CD4-positive, alpha-beta T cell treated with Interleukin-6 for 4 hours (primary cell): ENCODE data around the gene ASIC2.

Source experiments
- DNase-seq: peaks from one replicate; pipeline ENCODE4 v3.0.0-alpha.2; 2020; ENCODE audit warnings: mixed read lengths

ASIC2 gene

DNA sequence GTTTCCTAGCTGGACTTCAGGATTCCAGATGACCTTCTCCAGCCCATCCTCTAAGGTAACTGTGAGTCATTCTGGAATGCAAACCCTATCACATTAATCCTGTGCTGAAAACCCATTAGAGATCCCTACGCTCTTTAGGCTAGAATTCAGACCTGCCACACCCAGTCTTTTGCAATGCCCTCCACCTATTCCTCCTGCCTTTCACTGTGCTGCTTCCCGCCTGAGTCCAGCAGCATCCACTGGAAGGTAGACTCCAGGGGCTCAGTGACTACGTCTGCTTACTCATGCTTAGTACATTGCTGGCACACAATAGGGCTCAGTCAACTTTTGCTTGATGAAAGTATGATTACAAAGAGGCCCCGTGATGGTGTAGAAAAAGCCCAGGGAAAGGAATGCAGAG lies 180.3 kb downstream of the ASIC2 start:
- no peak for DNase-seq

DNA sequence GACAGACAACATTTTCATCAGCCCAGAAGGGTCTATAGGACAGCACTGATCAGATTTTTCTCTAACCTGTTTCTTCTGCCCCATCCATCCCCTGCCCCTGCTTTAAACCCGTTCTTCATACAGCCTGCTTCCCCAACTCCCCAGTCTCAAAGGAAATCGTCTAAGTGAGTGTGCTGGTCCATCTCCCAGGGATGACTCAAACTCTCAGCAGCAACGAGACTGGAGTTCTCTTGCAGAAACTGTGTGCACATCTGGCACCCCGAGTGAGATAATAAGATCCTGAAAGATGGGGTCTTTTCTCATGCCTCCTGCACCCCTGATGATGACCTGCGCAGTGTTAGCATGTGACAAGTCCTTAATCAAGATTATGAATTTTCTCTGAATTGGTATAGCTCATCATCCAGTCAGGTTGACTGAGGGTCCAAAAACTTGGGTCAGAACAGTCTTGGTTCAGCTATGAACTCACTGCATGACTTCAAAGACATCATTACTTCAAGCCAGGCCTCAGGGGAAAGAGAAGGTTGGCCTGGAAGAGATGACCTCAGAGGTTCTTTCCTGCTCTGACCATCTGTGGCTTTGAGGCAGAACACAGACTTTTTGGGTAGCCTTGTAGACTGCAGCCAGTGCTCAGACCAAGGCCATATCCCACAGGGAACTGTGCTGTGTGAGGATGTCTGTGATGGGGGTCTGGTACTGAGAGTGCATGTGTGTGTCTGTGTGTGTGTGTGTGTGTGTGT lies 183.6 kb downstream of the ASIC2 start:
- DNase-seq, result no peak

DNA sequence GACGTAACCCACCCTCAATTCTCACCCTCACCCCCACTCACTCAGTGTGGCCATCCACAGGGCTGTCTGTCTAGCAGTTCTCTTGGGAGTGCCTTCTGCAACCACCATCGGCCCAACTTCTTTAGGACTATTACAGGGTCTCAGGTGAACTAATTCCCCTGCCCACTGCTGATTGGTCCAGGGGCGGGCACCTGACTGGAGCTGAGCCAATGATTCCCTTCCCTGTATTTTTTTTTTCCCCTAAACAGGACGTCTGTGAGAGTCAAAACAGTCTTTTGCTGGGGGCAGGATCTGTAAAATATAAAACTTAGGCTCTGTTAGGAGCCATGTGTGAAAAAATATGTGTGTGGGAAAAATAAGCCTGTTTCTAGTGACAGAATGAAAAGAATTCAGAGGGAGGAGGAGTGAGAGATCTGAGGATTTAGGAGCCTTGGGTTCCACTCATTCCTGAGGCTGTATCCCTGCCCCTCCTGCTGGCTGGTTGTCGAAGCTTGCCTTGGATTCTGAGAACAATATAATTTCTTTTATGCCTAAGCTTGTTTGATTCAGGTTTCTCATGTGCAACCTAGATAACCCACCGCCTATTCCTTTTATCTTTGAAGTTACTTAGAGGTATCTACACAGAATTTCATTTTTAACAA lies 186.4 kb downstream of the ASIC2 start:
- DNase-seq, result no peak

DNA sequence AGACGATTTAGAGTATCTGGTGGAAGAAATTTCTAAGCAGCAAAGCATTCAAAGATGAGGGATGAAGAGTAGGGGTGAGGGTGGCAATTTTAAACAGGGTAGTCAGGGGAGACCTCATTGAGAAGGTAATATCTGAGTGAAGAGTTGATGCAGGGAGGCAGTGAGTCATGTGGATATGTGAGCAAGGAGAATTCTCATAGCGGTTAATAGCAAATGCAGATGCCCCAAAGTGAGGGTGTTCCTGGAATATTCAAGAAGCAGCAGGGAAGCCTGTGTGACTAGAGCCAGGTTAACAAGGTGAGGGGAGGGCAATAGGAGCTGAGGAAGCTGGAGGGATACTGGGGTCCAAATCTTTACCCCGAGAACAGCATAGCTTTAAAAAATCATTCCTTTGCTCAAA lies 187.2 kb downstream of the ASIC2 start:
- no peak for DNase-seq

DNA sequence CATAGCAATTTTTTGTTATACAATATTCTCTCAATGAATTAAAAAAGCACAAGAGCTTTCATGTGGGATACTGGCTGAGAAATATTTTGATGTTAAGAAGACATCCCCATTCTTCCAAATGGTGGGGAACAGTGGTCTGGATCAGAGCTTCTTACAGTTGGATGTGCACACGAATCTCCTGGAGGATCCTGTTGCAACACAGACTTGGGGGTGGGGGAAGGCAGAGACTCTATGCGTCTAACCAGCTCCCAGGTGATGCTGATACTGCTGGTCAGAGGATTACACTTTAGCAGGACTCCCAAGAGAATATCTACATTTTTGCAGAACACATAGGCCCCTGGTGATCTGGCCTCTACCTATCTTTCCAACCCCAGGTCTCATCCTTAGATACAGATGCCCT lies 193.2 kb downstream of the ASIC2 start:
- no peak for DNase-seq

DNA sequence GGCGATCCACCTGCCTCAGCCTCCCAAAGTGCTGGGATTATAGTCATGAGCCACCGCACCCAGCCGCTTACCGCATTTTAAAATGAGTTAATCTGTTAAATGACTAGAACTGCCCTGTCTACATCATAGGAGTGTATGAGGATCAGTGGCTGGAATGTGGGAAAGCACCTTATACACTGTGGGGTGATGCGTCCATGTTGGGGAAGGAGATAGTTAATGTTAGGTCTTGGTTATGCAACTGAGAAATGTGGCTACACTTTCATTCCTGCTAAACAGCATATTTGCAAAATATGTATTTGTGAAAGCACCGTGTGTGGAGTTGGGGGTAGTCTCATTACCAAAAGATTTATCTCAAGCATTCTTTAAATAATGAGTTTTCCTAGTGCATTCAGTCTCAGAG lies 193.8 kb downstream of the ASIC2 start:
- DNase-seq, result no peak

DNA sequence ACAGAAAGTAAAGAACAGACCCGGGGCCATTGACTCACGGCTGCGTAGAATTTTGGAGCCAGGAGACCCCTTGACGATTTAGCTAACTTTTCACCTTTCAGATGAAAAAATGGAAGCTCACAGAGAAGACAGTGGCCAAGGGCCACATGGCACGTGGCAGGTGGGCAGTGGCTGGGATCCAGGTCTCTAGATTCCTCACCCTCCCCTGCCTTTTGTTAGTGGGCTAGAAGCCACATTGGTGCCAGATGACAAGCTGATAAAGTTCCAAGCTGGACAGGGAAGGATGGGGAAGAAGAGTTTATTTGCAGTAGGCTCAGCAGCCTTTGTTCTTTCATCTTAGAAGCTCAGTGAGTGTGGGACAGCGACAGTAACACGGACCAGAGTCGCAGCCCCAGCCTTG lies 195.7 kb downstream of the ASIC2 start:
- DNase-seq, result no peak

DNA sequence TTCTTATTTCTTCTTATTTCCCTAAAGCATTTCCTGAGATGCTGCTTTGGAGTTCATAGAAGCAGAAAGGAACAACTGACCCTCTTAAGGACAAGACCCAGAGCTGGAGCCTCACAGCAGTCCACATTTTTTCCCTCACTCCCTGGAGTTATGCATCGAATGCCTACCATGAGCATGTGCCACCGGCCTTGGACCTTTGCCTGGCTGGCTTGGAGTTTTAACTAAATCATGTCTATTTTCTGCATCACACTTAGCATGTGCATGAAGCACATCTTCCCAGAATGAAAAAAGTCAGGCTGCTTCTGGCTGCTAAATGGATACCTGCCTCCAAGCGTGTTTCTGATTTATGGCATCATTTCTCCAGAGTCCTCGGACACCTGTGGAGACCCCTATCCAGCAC lies 196.9 kb downstream of the ASIC2 start:
- no peak for DNase-seq

DNA sequence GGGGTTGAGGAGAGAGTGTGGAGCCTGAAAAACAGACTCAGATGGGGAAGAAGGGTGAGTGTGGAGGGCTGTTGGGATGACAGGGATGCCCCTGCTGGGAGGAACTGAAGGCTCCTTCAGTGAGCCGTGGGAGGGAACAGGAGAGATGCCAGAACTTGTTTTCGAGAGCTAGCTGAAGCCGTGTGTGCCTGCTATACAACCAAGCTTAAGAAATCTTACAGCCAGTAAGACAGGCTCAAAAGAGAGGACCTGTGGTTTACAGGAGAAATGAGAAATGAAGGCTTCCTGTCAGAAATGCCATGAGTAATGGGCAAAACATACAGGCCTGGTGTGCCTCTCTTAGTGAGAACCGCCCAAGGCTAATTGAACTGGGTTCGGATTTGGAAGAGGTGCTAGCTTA lies 201.8 kb downstream of the ASIC2 start:
- no peak for DNase-seq

DNA sequence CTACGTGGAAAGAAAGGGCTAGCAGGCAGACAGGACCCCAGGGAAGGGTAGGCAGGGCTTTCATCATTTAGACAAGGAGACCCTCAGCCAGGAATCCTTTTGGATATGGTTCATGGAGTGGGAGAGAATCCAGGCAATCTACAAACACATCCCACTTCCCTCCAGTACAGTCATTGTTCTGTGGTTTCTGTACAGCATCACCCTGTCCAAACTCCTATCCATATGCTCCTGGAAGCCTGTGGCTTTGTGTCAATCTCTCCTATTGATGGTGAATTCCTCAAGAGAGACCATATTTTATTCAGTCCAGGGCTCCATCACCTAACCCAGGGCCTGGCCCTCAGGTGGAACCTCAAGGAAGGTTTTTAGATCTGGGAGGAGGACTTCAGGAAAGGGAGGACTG lies 202.3 kb downstream of the ASIC2 start:
- no peak for DNase-seq

DNA sequence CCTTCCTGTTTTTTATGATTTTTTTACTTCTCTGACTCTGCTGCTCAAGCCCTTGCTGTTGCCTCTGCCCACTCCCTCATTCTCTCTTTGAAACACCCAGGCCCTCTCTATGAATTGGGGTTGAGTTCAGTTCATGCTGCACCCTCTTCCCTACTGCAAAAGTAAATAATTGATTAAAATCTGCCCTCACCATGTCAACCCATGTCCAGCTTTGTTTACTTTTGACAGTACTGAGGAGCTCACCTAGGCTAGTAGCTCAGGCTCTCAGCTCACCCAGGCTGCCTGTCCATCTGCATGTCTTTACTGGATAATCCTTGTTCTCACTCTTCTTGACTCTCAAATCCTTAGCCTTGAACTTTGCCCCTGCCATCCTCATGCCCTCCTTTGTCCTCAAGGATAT lies 206.2 kb downstream of the ASIC2 start:
- no peak for DNase-seq

DNA sequence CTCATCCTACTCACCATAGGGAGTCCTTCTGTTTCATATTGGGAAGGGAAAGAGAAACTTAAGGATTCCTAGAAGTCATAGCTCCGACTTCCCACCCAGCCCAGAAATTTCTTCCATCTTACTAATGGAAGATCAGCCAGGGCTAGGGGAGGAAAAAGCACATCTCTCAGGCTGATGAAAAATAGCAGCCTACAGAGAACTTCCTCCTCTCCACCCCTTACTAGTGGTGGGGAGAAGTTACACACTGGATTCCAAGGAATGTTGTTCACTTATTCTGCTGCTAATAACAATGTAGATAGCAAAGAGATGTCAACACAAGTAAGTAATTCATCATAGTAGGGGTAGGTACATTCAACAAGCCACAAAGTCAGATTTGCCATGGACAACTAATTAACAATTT lies 207.1 kb downstream of the ASIC2 start:
- DNase-seq, result no peak

DNA sequence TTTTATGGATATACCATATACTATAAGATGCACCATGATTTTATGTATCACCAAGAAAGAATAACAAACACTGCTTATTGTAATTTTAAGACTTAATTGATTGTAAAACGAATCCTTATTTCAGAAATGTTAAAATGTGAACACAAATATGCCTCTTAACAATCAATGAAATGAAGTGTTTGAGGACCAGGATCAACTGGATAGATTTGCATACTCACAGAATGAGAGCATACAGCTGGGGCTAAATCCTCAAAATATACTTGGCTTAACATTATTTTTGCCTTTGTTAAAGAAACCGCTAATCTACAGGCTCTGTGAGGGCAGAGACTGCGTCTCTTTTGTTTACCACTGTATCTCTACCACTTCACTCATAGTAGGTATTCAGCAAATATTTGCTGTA lies 207.8 kb downstream of the ASIC2 start:
- no peak for DNase-seq

DNA sequence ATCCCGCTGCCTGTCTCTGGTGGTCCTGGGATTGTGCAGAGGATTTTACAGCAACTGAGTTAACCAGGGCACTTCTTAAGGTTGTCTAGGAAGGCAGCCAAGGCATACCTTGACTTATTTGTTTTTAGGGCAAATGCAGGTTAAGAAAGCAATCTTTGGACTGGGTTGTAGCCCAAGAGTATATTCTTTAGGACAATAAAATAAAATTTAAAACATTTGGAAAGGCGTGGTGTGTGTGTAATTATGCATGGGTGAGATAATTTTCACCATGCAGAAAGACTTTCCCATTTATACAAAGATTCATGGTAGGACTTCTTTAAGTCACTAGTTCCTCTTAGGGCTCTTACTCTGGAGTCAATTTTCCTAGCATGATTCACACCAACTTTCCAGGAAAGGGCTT lies 208.3 kb downstream of the ASIC2 start:
- DNase-seq, result no peak

DNA sequence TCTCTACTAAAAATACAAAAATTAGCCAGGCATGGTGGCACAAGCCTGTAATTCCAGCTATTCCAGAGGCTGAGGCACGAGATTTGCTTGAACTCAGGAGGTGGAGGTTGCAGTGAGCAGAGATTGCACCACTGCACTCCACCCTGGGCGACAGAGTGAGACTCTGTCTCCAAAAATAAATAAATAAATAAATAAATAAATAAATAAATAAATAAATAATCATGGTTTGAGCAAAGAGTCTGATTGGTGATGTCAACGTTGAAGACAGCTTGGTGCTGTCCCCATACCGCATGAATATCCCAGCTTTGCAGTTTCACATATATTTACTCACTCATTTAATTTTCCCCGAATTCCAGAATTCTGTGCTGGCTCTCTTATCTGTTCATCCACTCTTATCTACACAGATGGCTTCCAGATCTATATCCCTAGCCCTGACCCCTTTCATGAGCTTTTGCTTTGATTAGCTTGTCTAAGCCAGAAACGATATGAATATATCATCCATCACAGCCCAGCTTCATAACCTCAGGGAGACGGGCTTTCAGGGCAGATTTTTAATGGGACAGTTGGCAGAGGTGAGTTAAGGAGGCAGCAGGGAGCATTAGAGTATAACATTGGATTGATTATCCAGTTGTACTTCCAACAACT lies 210.4 kb downstream of the ASIC2 start:
- DNase-seq, result no peak

DNA sequence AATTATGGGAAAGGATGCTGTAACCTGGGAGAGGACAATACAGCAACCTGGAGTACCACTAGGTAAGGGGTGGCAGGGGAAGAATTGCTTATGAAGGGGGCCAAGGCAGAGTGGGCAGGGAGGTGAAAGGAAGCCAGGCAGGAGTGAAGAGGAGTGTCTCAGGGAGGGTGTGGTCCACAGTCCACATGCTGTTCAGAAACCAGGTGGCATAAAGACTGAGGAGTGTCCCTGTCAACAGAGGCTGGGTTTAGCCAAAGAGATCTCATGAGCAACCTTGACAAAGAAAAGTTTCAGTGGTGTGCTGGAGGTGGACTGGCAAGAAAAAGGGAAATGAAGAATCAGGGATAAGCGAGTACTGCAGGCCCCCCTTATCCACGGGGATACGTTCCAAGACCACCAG lies 213.0 kb downstream of the ASIC2 start:
- no peak for DNase-seq

DNA sequence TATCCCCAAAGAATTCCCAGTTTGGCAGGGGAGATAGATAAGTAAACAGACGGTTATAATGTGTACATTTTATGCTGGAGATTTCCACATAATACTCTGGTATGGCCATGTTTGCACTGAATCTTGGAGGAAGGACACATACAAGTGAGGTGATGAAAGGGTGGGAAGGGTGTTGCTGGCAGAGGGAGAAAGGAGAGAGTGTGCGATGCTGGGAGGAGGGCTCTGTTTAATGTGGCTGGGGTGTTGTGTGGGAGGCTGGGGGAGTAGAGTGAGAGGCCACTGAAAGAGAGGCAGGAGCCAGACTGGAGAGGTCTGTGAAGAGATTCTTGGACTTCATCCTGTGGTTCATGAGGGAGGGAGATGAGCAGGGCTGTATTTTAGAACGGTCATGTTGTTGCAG lies 213.9 kb downstream of the ASIC2 start:
- DNase-seq, result no peak

DNA sequence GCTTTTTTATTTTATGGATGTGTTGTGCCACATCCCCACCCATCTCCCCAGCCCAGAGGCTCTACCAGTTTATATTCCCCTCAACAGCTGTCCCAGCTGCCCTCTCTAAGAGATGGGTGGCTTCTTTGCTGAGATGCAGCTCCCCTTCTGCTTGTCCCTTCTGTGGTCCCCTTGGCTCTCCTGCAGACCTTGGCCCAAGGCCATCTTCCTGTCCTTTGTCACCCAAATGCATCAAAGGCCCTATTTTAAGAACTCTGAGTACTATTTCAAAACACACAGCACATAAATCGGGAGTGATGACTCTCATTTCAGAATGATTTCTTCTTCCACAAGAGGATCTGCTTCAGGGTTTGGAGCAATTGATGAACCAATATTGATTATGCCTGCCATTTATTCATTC lies 216.1 kb downstream of the ASIC2 start:
- no peak for DNase-seq

DNA sequence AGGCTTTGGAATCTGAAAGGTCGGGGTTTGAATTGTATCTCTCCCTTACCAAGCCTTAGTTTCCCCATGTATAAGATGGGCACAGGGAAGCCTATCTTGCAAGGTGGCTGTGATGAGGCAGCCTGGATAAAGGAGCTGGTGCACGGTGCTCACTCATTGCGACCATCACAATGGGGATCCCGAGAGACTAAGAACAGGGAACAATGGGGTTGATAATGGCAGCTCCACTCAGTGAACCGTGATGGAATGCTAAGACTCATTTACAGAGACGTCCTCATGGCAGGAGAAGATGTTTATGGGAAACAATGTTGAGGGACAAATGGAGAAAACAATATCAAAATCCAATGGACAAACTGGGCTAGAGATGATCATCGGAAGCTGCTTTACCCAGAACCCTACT lies 219.7 kb downstream of the ASIC2 start:
- DNase-seq, result no peak

DNA sequence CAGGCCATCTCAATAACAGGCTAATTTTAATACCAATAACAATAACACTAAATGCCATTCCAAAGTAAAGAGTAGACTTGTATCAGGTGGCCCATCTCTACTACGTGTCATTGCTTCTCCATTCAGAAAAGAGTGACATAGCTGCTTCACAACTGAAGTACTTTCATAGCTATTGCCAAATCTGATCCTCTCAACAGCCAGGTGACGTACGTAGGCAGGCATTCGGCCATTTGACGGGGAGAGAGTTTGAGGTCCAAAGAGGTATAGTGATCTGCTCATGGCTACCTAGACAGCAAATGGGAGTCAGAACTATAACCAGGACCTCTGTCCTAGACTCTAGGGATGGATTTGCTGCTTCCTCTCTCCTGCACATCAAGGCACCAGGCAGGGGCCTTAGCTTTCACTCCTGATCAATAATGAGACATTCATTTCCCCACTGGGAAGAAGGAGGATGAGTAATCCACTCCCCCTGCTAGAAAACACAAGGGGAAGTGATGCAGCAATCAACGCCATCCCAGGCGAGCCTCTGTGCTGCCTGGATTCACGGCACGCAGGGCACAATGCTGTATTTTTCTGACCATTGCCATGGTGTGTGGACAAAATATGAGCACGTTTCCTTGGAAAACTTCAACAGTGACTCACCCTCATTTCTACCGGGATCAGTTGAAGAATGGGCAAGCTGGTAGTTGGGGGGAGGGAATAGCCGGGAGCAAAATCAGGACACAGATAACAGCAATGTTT lies 220.5 kb downstream of the ASIC2 start:
- DNase-seq, result no peak

DNA sequence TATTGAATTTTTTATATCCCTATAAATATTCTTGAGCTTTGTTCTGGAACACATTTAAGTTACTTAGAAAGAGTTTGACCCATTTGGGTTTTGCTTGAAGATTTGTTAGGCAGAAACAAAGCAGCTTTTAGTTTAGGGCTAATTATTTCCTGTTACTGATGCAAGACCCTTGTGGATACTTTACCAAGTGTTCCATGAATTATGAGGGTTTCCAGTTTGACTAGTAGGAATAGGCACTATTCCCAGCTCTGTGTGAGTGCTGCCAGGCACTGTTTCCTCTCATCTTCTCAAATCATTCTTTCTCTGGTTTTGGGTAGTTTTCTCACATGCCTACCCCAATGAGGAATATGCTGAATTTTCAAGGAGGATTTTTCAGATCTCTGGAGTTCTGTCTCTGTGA lies 221.4 kb downstream of the ASIC2 start:
- no peak for DNase-seq

DNA sequence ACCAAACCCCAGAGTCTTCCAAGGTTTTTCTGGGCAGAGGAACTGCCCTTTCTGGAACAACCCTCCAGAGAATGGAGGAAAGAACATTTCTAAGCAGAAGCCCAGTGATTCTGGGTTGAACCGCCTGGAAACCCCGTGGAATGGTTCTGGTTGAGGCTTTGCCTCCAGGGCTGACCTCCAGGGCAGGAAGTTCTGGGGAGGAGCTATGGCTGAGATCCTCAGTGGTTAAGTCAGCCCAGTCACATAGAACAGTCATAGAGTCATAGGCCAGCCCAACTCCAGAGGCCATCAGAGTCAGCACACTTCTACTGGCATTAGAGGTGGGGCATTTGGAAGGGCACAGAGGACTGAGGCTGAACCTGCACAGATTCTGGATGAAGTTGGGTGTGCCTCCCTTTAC lies 235.5 kb downstream of the ASIC2 start:
- DNase-seq, result no peak

DNA sequence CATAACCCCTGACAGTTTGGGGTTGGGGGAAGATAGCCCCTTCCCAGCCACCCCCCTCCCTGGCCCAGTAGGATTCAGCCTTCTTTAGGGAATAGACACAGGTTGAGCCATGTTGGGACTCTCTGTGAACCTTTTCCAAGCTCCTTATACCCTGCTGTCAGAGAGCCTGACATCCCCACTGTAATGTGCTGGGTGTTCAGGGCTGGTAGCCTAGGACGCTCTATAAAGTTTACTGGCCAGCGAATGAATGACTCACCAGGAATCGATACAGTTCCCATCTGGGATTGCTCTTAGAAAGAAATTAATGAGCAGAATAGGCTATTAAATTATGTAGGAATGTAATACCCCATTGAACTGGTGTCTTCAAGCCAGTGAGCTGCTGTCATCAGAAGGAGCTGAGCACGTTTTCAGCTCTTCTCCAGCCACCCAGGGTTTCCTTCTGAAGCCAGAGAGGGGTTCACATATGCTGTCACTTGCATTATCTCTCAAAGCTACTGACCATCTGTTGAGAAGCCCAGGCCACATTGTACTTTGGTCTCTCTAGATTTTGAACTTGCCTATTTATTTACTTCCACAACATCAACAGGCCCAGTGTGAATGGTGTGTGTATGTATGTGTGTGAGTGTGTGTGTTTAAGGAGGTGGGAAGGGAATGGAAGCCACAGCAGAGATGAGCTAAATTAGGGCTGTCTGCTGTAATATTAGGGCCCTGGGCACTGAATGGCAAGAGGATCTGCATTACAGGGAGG lies 236.5 kb downstream of the ASIC2 start:
- DNase-seq, result no peak
